ENCODE results near the gene MAP4K1.
A peak's percentile ranks its signal among the peaks of the same experiment; 100 is the strongest.

MAP4K1 gene

DNA sequence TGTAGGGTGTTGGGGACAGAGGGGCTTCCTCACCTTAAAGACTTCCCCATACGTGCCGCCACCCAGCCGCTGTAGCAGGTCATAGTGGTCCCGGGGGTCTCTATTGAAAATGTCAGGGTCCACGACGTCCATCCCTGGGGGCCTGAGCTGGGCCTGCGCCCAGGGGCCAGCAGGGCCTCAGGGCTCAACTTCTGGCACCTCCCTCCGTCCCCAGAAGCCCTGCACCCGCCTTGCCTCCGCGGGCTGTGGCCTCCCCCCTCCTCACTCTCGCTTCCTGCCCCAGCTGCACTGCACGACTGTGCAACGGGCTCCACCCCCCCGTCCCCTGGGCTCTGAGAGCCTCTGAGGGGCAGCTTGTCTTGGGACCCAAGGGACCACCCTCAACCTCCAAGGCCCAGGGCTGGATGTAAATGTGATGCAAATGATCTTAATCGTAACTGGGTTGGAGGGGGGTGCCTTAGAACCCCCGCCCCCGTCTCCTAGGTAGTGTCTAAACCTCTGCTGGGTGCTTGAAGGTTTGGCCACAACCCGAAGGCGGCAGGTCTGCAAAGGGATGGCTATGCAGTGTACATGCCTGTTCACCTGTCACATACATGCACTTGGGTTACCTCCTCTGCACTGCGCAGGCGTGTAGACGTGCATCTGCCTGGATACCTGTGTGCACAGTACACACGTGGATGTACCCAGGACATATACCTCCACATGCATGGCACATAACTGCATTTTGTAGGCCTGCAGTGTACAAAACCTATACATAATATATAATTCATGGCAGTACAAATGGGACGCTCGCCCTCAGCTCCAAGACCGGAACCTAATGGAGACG, at the start of gene MAP4K1:
MAP4K1 (minus strand) TSS at position 190 of the 826 bp plus-strand sequence; CDS start at position 132, 58 bp downstream.
- H3K79me2 ChIP-seq (ENCODE audit: low read length): peaks cover 61% of the 10 kb centered on the region
- TF ChIP-seq EZH2 (optimal IDR thresholded peaks at IDR 0.05; ENCODE audit: low read depth, low read length) (no peak), EZH2phosphoT487 (IDR thresholded peaks at IDR 0.05; ENCODE audit: low read length) (no peak)
- TF ChIP-seq, protein P1, sequence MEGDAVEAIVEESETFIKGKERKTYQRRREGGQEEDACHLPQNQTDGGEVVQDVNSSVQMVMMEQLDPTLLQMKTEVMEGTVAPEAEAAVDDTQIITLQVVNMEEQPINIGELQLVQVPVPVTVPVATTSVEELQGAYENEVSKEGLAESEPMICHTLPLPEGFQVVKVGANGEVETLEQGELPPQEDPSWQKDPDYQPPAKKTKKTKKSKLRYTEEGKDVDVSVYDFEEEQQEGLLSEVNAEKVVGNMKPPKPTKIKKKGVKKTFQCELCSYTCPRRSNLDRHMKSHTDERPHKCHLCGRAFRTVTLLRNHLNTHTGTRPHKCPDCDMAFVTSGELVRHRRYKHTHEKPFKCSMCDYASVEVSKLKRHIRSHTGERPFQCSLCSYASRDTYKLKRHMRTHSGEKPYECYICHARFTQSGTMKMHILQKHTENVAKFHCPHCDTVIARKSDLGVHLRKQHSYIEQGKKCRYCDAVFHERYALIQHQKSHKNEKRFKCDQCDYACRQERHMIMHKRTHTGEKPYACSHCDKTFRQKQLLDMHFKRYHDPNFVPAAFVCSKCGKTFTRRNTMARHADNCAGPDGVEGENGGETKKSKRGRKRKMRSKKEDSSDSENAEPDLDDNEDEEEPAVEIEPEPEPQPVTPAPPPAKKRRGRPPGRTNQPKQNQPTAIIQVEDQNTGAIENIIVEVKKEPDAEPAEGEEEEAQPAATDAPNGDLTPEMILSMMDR (IDR thresholded peaks at IDR 0.05; ENCODE audit: low read length): no peak
- peak; percentile 89 for DNase-seq

DNA sequence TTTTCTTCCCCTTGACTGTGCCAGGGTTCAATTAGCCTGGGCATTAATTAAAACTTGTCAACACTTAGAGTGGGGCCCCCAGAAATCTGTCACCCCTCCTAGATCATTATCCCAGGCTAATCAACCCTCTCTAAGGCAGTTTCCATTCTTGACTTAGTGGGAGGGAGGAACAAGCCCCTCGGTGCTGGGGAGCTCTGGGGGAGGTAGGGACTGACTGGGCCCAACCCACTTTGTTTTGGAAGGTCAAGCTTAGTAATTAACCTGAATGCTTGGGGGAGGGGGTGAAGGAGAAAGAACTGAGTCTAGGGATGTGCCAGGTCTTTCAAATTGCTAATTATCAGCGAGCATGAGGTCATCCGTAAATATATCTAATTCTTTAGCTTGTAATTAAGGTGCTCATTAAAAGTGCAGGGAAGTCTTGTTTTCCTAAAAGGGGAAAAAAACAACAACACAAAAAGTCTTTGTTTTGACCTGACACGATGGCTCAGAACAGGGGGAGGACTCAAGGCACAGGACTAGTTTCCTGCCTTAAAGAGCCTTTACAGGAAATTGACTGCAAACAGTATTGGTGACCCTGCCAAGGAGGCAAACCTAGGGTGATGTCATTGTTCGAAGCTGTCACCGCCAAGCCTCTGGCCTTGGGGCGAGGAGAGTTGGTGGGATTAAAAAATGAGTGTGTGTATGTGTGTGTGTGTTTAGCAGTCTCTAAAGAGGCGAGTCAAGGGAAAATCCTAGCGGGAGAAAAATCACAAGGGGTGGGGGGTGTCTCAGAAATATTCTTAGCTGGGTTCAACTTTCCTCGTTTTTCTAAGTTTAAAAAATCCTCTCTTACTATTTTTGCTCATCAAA, 49.1 kb upstream of the MAP4K1 start:
- peaks cover 5% of the 10 kb centered on the region; the same call in 1 of the 2 replicates for H4K20me1 ChIP-seq (ENCODE audit: insufficient read depth, low read length)
- H3K9ac ChIP-seq (ENCODE audit: low read length): no peak overlapping the region
- H3F3A ChIP-seq (ENCODE audit: insufficient read depth, low read length): no peaks in the 10 kb centered on the region

More for the DNA sequence above, at the start of gene MAP4K1:
- Histone ChIP-seq H4K20me1 (ENCODE audit: insufficient read depth, low read length) (no peaks in the 10 kb centered on the region), H3K4me1 (ENCODE audit: low read length) (peaks cover 16% of the 10 kb centered on the region), H3K36me3 (replicated peaks; ENCODE audit: insufficient read depth, low read length) (peaks cover 8% of the 10 kb centered on the region), H3K4me3 (ENCODE audit: low read length) (peak within 1 kb of the TSS; percentile 94), H2AFZ (ENCODE audit: low read length) (peak within 1 kb of the TSS; percentile 83), H3F3A (ENCODE audit: insufficient read depth, low read length) (peaks cover 13% of the 10 kb centered on the region), H3K9ac (ENCODE audit: low read length) (peak within 1 kb of the TSS; percentile 74), H3K27me3 (replicated peaks; ENCODE audit: insufficient read depth, low read length) (no peaks in the 10 kb centered on the region), H3K27ac (ENCODE audit: low read length) (peak within 1 kb of the TSS; percentile 79), H3K4me2 (ENCODE audit: low read depth, low read length) (peak within 1 kb of the TSS; percentile 95), H3K9me3 (replicated peaks; ENCODE audit: insufficient read depth, low read length) (no peaks in the 10 kb centered on the region), H3K9me2 (replicated peaks; ENCODE audit: insufficient read depth, low read length) (no peaks in the 10 kb centered on the region)

DNA sequence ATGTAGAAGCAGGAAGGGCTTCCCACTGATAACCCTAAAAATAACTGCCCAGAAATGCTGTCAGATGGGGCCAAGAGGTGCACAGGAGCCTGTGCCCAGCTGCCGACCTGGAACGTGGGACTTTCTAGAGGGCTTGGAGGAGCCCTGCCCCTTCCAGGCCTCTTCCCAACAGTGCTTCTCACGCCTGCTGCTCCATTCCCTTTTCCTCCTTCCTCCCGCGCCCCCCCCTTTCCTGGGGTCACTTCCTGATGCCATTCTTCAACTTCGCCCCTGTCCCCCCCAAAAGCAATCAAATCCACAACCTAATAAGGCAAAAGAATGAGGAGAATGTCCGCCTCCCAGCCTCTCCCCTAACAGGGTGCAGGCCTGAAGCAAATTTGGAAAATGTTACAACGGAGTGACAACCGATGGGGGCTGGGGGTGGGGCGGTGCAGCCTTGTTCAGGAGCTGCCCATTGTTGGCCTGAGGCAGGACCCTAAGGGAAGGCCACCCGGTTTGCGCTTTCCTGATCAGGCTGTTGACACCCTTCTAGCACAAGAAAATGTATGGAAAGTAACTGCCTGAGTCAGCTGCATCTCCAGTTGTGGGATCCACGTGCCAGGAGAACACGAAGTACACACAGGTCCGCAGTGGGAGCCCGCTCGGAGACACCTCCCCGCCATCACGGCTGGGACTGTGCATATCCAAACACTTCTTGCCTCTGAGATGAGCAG, 48.4 kb upstream of the MAP4K1 start:
- H3K9me3 ChIP-seq (replicated peaks; ENCODE audit: insufficient read depth, low read length): no peaks in the 10 kb centered on the region
- H3F3A ChIP-seq (ENCODE audit: insufficient read depth, low read length): no peaks in the 10 kb centered on the region

More for the DNA sequence above, 49.1 kb upstream of the MAP4K1 start:
- Histone ChIP-seq H3K9me2 (replicated peaks; ENCODE audit: insufficient read depth, low read length) (no peaks in the 10 kb centered on the region), H3K36me3 (replicated peaks; ENCODE audit: insufficient read depth, low read length) (no peaks in the 10 kb centered on the region), H3K9me3 (replicated peaks; ENCODE audit: insufficient read depth, low read length) (no peaks in the 10 kb centered on the region), H3K79me2 (ENCODE audit: low read length) (peaks cover 100% of the 10 kb centered on the region), H3K27ac (ENCODE audit: low read length) (no peak overlapping the region), H3K4me3 (ENCODE audit: low read length) (no peak overlapping the region), H2AFZ (ENCODE audit: low read length) (no peak overlapping the region), H3K4me1 (ENCODE audit: low read length) (peaks cover 8% of the 10 kb centered on the region), H3K4me2 (ENCODE audit: low read depth, low read length) (no peak overlapping the region), H3K27me3 (replicated peaks; ENCODE audit: insufficient read depth, low read length) (no peaks in the 10 kb centered on the region)
- no peak for DNase-seq
- TF ChIP-seq, protein P1 (IDR thresholded peaks at IDR 0.05; ENCODE audit: low read length): no peak
- TF ChIP-seq EZH2 (optimal IDR thresholded peaks at IDR 0.05; ENCODE audit: low read depth, low read length) (no peak), EZH2phosphoT487 (IDR thresholded peaks at IDR 0.05; ENCODE audit: low read length) (no peak)

More for the DNA sequence above, 48.4 kb upstream of the MAP4K1 start:
- Histone ChIP-seq H3K4me1 (ENCODE audit: low read length) (peaks cover 8% of the 10 kb centered on the region), H3K9ac (ENCODE audit: low read length) (no peak overlapping the region), H2AFZ (ENCODE audit: low read length) (no peak overlapping the region), H3K9me2 (replicated peaks; ENCODE audit: insufficient read depth, low read length) (no peaks in the 10 kb centered on the region), H3K79me2 (ENCODE audit: low read length) (peaks cover 98% of the 10 kb centered on the region), H3K27me3 (replicated peaks; ENCODE audit: insufficient read depth, low read length) (no peaks in the 10 kb centered on the region), H3K4me3 (ENCODE audit: low read length) (no peak overlapping the region), H3K27ac (ENCODE audit: low read length) (no peak overlapping the region), H4K20me1 (ENCODE audit: insufficient read depth, low read length) (peaks cover 6% of the 10 kb centered on the region; the same call in 1 of the 2 replicates), H3K36me3 (replicated peaks; ENCODE audit: insufficient read depth, low read length) (no peaks in the 10 kb centered on the region), H3K4me2 (ENCODE audit: low read depth, low read length) (no peak overlapping the region)
- TF ChIP-seq, protein P1 (IDR thresholded peaks at IDR 0.05; ENCODE audit: low read length): no peak
- no peak for TF ChIP-seq EZH2 (optimal IDR thresholded peaks at IDR 0.05; ENCODE audit: low read depth, low read length)
- no peak for TF ChIP-seq EZH2phosphoT487 (IDR thresholded peaks at IDR 0.05; ENCODE audit: low read length)
- no peak for DNase-seq

Data from MM.1S (cell line).